HCT116 (cell line): Measurements from ENCODE around the gene DNAJC7.

Source experiments
- EZH2phosphoT487 ChIP-seq: fragments of 200-600 bp; IDR thresholded peaks from 2 replicates; pipeline ENCODE4 v1.6.1; 2018; ENCODE audit warnings: antibody characterized with exemption, borderline replicate concordance
- FOSL1 ChIP-seq: IDR thresholded peaks from 2 replicates; pipeline ENCODE4 v1.6.1; 2012; ENCODE audit warnings: low read depth

DNA sequence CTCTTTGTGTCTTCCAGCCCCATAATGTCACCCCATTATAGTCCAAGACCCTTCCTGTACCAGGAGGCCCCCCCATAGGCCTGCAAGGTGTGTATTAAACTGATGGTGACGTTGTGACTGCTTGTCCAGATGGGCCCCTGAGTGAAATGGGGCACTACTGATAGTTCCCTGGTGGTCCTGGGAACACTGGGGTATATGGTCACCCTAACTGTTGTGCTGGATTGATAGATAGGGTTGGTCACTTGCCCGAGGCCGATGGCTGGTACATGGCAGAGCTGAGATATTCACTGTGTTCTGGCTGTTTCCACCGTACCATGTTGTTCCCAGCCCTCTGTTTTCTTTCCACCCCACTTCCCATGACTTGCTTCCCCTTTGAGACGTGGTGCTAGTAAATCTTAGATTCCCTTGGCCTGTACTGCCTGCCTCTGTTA, 46.3 kb downstream of the DNAJC7 start:
- no peak for TF ChIP-seq EZH2phosphoT487
- TF ChIP-seq FOSL1 = no peak
